Cardiac fibroblast (primary cell): ENCODE results near the gene ERFE.

ENCODE experiments used
- DNase-seq, 2 donors: peaks; one replicate each; pipeline versions ENCODE4 v3.0.0 to v3.0.0-alpha.2; 2010; ENCODE audit warnings: low read depth in 2 of 2
- H3K4me3 ChIP-seq, 2 donors: replicated peaks in 1 of 2; 1 replicate in 1 of 2; 2 replicates in 1 of 2; pipeline ENCODE4 v1.5.1; 2011; ENCODE audit warnings: low read depth in 2 of 2, low read length in 2 of 2, mild to moderate bottlenecking in 2 of 2, moderate library complexity in 1 of 2
- CTCF ChIP-seq: IDR thresholded peaks from one replicate; pipeline ENCODE4 v1.5.1; 2011; ENCODE audit warnings: low read depth, mild to moderate bottlenecking, low read length, inconsistent platforms

ERFE gene

GRCh38 chr2:238182362-238182761 lies 23.6 kb downstream of the ERFE start:
- no peak for TF ChIP-seq CTCF
- DNase-seq, result no peak
- no peak overlapping the region for H3K4me3 ChIP-seq

GRCh38 chr2:238183821-238184220 lies 25.1 kb downstream of the ERFE start:
- TF ChIP-seq CTCF, result no peak
- DNase-seq, result no peak
- H3K4me3 ChIP-seq, result no peak overlapping the region

GRCh38 chr2:238187618-238188548 lies 29.1 kb downstream of the ERFE start:
- no peak for DNase-seq
- TF ChIP-seq CTCF, result no peak
- no peak overlapping the region for H3K4me3 ChIP-seq

- DNase-seq, result no peak
- H3K4me3 ChIP-seq, result no peak overlapping the region
- no peak for TF ChIP-seq CTCF
Observed at GRCh38 chr2:238190445-238190844, 31.7 kb downstream of the ERFE start.

- TF ChIP-seq CTCF, result no peak
- peak overlapping the region; percentile 59 to 76 for H3K4me3 ChIP-seq
- peak; percentile 18 to 31 for DNase-seq
Observed at GRCh38 chr2:238202326-238203093, 43.7 kb downstream of the ERFE start.

- peak within 1 kb of the TSS; percentile 59 to 76 for H3K4me3 ChIP-seq
- TF ChIP-seq CTCF, result no peak
- peak; percentile 75 to 86 for DNase-seq
Observed at GRCh38 chr2:238203094-238203972, 44.6 kb downstream of the ERFE start, which contains the start of gene ILKAP. Gene ILKAP (minus strand): TSS chr2:238203695. CDS start chr2:238203553, 142 bp downstream.
